ENCODE measurements around the gene VEPH1. TPM values are rescaled to one million over a fixed set of nuclear protein-coding genes. Genes with fewer than 3 reads are reported as not detected.
"Not testable (repeated sequence)": the region's sequence is repeated elsewhere in the genome, so short reads cannot be mapped to it uniquely, and the experiment has no call there.

VEPH1 gene
- total RNA-seq, 4 donors from 2014 or later: 0.30 to 6.1 (median 0.76) TPM

- 95 to 98% methylated on average over 3 of the region's 3 CpGs for WGBS, 2 donors
- Histone ChIP-seq H3K36me3 (no peaks in the 10 kb centered on the region), H3K27me3 (no peaks in the 10 kb centered on the region), H3K27ac (no peak overlapping the region), H3K4me1 (peaks cover 0 to 11% (median 0%) of the 10 kb centered on the region in 4 donors), H3K9me3 (peaks cover 0 to 3% (median 0%) of the 10 kb centered on the region in 4 donors), H3K4me3 (no peak overlapping the region)
- no peak for DNase-seq (ENCODE audit: low spot score in 2 of 2)
- no peak for TF ChIP-seq EP300 (IDR thresholded peaks at IDR 0.05)
- TF ChIP-seq POLR2A (IDR thresholded peaks at IDR 0.05): no peak
- TF ChIP-seq CTCF (IDR thresholded peaks at IDR 0.05): no peak
Measured at GRCh38 chr3:157327837-157328236, 175.4 kb downstream of the VEPH1 start.

- 85 to 100% methylated on average over 1 of the region's 1 CpG for WGBS, 2 donors
- no peak overlapping the region for H3K27ac ChIP-seq
- TF ChIP-seq CTCF (IDR thresholded peaks at IDR 0.05): no peak
- no peak for TF ChIP-seq POLR2A (IDR thresholded peaks at IDR 0.05)
- no peak for TF ChIP-seq EP300 (IDR thresholded peaks at IDR 0.05)
- no peaks in the 10 kb centered on the region for H3K27me3 ChIP-seq
- peaks cover 0 to 3% (median 0%) of the 10 kb centered on the region in 4 donors for H3K9me3 ChIP-seq
- DNase-seq (ENCODE audit: low spot score in 2 of 2): no peak
- H3K36me3 ChIP-seq: no peaks in the 10 kb centered on the region
- H3K4me1 ChIP-seq: peaks cover 0 to 11% (median 0%) of the 10 kb centered on the region in 4 donors
- H3K4me3 ChIP-seq: no peak overlapping the region
Measured at GRCh38 chr3:157327018-157327417, 176.2 kb downstream of the VEPH1 start.

GRCh38 chr3:157324869-157325268 is 178.3 kb downstream of the VEPH1 start:
- 85 to 93% methylated on average over 1 of the region's 1 CpG for WGBS, 2 donors
- H3K27ac ChIP-seq; H3K9me3 ChIP-seq; H3K4me1 ChIP-seq; H3K4me3 ChIP-seq; DNase-seq (ENCODE audit: low spot score in 2 of 2); H3K27me3 ChIP-seq; H3K36me3 ChIP-seq: not testable (repeated sequence)

- Histone ChIP-seq H3K4me3 (no peak overlapping the region), H3K27me3 (no peaks in the 10 kb centered on the region), H3K36me3 (no peaks in the 10 kb centered on the region), H3K27ac (no peak overlapping the region), H3K4me1 (no peaks in the 10 kb centered on the region), H3K9me3 (peaks cover 0 to 3% (median 0%) of the 10 kb centered on the region in 4 donors)
- 81 to 97% methylated on average over 2 of the region's 2 CpGs for WGBS, 2 donors
- no peak for TF ChIP-seq CTCF (IDR thresholded peaks at IDR 0.05)
- TF ChIP-seq EP300 (IDR thresholded peaks at IDR 0.05): no peak
- no peak for DNase-seq (ENCODE audit: low spot score in 2 of 2)
Measured at GRCh38 chr3:157323360-157323759, 179.9 kb downstream of the VEPH1 start.

- no peaks in the 10 kb centered on the region for H3K9me3 ChIP-seq
- TF ChIP-seq POLR2A (IDR thresholded peaks at IDR 0.05): no peak
- no peak for TF ChIP-seq EP300 (IDR thresholded peaks at IDR 0.05)
- TF ChIP-seq CTCF (IDR thresholded peaks at IDR 0.05): no peak
- no peaks in the 10 kb centered on the region for H3K27me3 ChIP-seq
- H3K4me1 ChIP-seq: no peaks in the 10 kb centered on the region
- no peaks in the 10 kb centered on the region for H3K36me3 ChIP-seq
- no peak for DNase-seq (ENCODE audit: low spot score in 2 of 2)
- H3K27ac ChIP-seq: no peak overlapping the region
- H3K4me3 ChIP-seq: no peak overlapping the region
Measured at GRCh38 chr3:157319672-157320071, 183.5 kb downstream of the VEPH1 start.

- no peaks in the 10 kb centered on the region for H3K36me3 ChIP-seq
- H3K4me1 ChIP-seq: no peaks in the 10 kb centered on the region
- H3K9me3 ChIP-seq: no peaks in the 10 kb centered on the region
- H3K27ac ChIP-seq: no peak overlapping the region
- no peaks in the 10 kb centered on the region for H3K27me3 ChIP-seq
- no peak for DNase-seq (ENCODE audit: low spot score in 2 of 2)
- no peak overlapping the region for H3K4me3 ChIP-seq
- TF ChIP-seq CTCF (IDR thresholded peaks at IDR 0.05): no peak
- TF ChIP-seq POLR2A (IDR thresholded peaks at IDR 0.05): no peak
- no peak for TF ChIP-seq EP300 (IDR thresholded peaks at IDR 0.05)
- WGBS, 2 donors: 89 to 91% methylated on average over 5 of the region's 5 CpGs
Measured at GRCh38 chr3:157318639-157319288, 184.5 kb downstream of the VEPH1 start.

All from tibial nerve (tissue), 4 donors.